Transverse colon (tissue), 4 donors: ENCODE results near the gene DCST1. TPM values are rescaled to one million over a fixed set of nuclear protein-coding genes. Genes with fewer than 3 reads are reported as not detected.

Experiments
- DNase-seq: peaks from one replicate; pipeline ENCODE4 v3.0.0-alpha.2; 2019
- H3K27ac ChIP-seq, 4 donors: fragments of 200-600 bp; sonication (generic); 2 replicates each; pipeline ENCODE4 v1.5.1; 2016 to 2018; ENCODE audit warnings: inconsistent platforms in 4 of 4
- H3K27me3 ChIP-seq: fragments of 200-600 bp; sonication (generic); 2 replicates; pipeline ENCODE4 v1.5.1; 2017; ENCODE audit warnings: inconsistent platforms
- H3K36me3 ChIP-seq, 4 donors: fragments of 200-600 bp; sonication (generic); 2 replicates each; pipeline ENCODE4 v1.5.1; 2017 to 2019; ENCODE audit warnings: inconsistent platforms in 4 of 4
- H3K4me1 ChIP-seq, 4 donors: fragments of 200-600 bp; sonication (generic); 2 replicates each; pipeline ENCODE4 v1.5.1; 2017 to 2020; ENCODE audit warnings: inconsistent platforms in 4 of 4
- H3K4me3 ChIP-seq, 4 donors: fragments of 200-600 bp; sonication (generic); 1 replicate in 1 of 4; 2 replicates in 3 of 4; pipeline versions ENCODE4 v1.5.1 to v1.6.1; 2017 to 2019; ENCODE audit warnings: inconsistent platforms in 4 of 4
- H3K9me3 ChIP-seq, 2 donors: fragments of 200-600 bp; sonication (generic); 2 replicates each; pipeline ENCODE4 v1.5.1; 2017 to 2019; ENCODE audit warnings: inconsistent platforms in 2 of 2
- EP300 ChIP-seq: sonication (generic); formaldehyde crosslinking; IDR thresholded peaks from one replicate; pipeline ENCODE4 v1.6.1; 2017; ENCODE audit warnings: antibody characterized with exemption, low read depth
- POLR2A ChIP-seq: fragments of 450-650 bp; IDR thresholded peaks from one replicate; pipeline ENCODE4 v1.6.1; 2016; ENCODE audit warnings: antibody characterized with exemption, mild to moderate bottlenecking, moderate library complexity
- POLR2AphosphoS5 ChIP-seq, 3 donors: sonication (generic); formaldehyde crosslinking; IDR thresholded peaks; one replicate each; pipeline ENCODE4 v1.6.1; 2016; ENCODE audit warnings: antibody characterized with exemption in 3 of 3
- WGBS, 2 donors: methylation state at CpG; one replicate each; pipeline ENCODE4 v1.1.5; 2018; ENCODE audit warnings: low coverage in 1 of 2; 5-methylcytosine and 5-hydroxymethylcytosine counted together
- in situ Hi-C, 4 donors: fragments of 200-750 bp; cut with MboI; loops; one replicate each; pipeline versions ENCODE4 v1.15.0 to v1.15.1; 2017; ENCODE audit warnings: low sequenced_read_pairs in 3 of 4, low pct_ligation_motif_present in 1 of 4, low pct_unique_long_range_greater_than_20kb in 1 of 4
- intact Hi-C: fragments of 100-400 bp; cut with DNase I; formaldehyde crosslinking; loops from one replicate; pipeline ENCODE4 v1.15.1; 2023; ENCODE audit warnings: low total_unique reads
- total RNA-seq, 4 donors: library from RNA; depleted of rRNA; stranded (reverse); fragments of >200 nt; gene quantifications; one replicate each; pipeline ENCODE4 v1.1.0, GENCODE V29; 2016
- TF ChIP-seq, protein P1 (sequence below), 5 experiments: fragments of 200-600 bp in 3 of 5; fragments of 450-650 bp in 2 of 5; sonication (generic) in 3 of 5; IDR thresholded peaks; 1 replicate in 2 of 5; 2 replicates in 3 of 5; pipeline ENCODE4 v1.5.1; 2016 to 2017; ENCODE audit warnings: antibody characterized with exemption in 5 of 5, inconsistent platforms in 3 of 5, mild to moderate bottlenecking in 2 of 5, moderate library complexity in 1 of 5

Gene DCST1
- total RNA-seq, 4 donors from 2014 or later = 0.32 to 0.41 TPM; not detected in 2

DNA sequence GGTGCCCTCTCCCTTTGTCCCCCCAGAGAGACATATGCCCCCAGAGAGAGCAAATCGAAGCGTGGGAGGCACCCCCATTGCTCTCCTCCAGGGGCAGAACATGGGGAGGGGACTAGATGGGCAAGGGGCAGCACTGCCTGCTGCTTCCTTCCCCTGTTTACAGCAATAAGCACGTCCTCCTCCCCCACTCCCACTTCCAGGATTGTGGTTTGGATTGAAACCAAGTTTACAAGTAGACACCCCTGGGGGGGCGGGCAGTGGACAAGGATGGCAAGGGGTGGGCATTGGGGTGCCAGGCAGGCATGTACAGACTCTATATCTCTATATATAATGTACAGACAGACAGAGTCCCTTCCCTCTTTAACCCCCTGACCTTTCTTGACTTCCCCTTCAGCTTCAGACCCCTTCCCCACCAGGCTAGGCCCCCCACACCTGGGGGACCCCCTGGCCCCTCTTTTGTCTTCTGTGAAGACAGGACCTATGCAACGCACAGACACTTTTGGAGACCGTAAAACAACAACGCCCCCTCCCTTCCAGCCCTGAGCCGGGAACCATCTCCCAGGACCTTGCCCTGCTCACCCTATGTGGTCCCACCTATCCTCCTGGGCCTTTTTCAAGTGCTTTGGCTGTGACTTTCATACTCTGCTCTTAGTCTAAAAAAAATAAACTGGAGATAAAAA is 53.4 kb downstream of the DCST1 start:
- 75 to 89% methylated on average over 4 to 8 of the region's 8 CpGs for WGBS, 2 donors
- Histone ChIP-seq H3K27ac (no peak overlapping the region), H3K9me3 (no peaks in the 10 kb centered on the region), H3K4me1 (peaks cover 31 to 47% (median 42%) of the 10 kb centered on the region in 4 donors), H3K36me3 (no peaks in the 10 kb centered on the region), H3K4me3 (no peak overlapping the region), H3K27me3 (peaks cover 22% of the 10 kb centered on the region)
- TF ChIP-seq POLR2AphosphoS5 (IDR thresholded peaks at IDR 0.05) (no peak), EP300 (no peak), POLR2A (no peak)
- TF ChIP-seq, protein P1, sequence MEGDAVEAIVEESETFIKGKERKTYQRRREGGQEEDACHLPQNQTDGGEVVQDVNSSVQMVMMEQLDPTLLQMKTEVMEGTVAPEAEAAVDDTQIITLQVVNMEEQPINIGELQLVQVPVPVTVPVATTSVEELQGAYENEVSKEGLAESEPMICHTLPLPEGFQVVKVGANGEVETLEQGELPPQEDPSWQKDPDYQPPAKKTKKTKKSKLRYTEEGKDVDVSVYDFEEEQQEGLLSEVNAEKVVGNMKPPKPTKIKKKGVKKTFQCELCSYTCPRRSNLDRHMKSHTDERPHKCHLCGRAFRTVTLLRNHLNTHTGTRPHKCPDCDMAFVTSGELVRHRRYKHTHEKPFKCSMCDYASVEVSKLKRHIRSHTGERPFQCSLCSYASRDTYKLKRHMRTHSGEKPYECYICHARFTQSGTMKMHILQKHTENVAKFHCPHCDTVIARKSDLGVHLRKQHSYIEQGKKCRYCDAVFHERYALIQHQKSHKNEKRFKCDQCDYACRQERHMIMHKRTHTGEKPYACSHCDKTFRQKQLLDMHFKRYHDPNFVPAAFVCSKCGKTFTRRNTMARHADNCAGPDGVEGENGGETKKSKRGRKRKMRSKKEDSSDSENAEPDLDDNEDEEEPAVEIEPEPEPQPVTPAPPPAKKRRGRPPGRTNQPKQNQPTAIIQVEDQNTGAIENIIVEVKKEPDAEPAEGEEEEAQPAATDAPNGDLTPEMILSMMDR (IDR thresholded peaks at IDR 0.05) = no peak
- in situ Hi-C loops = no loop called here
- no peak for DNase-seq
- intact Hi-C loops = loop anchor here (10.0 kb wide), 1 partner anchor 602 kb away; no protein-coding TSS in a partner anchor

DNA sequence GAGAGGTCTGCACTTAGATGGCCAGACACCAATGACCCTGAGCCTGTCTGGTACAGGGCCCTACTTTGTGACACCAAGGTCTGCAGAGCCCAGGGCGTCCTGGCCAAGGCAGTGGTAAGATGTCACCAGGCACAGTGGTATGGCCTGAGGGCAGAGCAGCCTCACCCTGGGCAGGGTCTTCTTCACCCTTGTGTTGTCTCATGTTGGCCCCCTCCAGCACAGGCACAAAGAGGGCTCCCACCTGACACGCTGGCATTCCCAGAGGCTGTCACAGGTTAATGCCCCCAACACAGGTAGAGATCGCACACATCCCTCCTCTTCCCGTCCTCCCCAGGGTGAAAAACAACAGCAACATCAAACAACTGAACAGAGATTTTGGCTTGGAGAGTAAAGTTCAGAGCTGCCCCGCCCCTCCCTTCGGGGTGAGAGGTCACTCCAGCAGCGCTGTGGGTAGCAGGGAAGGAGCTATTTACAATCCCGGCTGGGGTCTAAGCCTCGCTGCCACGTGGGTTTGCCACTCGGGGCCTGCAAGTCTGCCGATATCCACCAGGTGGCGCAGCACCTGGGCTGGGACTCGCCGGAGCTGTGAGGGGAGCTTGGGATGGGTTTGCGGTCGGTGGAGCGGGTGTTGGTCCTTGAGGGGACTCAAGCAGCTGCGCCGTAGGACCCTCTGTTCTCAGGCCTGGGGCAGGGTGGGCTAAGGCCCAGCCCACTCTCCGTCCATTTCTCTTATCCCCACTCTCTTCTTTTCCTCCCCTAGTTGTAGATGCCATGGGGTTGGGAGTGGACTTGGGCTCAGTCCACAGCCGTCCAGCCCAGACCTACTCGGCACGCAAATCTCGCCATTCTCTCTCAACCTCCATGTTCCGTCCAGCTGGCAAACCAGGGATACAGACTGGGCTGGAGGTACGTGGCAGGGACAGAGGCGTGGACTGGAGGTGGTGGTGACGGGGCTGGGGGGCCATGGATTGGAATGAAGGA is 57.7 kb downstream of the DCST1 start:
- peak; percentile 84 for DNase-seq
- no peak for TF ChIP-seq POLR2A
- no peak for TF ChIP-seq POLR2AphosphoS5 (IDR thresholded peaks at IDR 0.05)
- no peak for TF ChIP-seq EP300
- TF ChIP-seq, protein P1 (IDR thresholded peaks at IDR 0.05) = peak; percentile 97 to 99 (median 99)
- H3K36me3 ChIP-seq = no peaks in the 10 kb centered on the region
- no peaks in the 10 kb centered on the region for H3K27me3 ChIP-seq
- no peak overlapping the region for H3K4me3 ChIP-seq
- intact Hi-C loops (loop anchor here (5.0 kb wide), 1 partner anchor 36 kb away; the partner anchor contains the start of gene EFNA1), in situ Hi-C loops (loop anchor here (5.0 to 10.0 kb wide), 2 partner anchors 73 to 76 kb away; no protein-coding TSS in a partner anchor)
- H3K27ac ChIP-seq = no peak overlapping the region
- H3K4me1 ChIP-seq = peaks cover 12 to 28% (median 20%) of the 10 kb centered on the region in 4 donors
- H3K9me3 ChIP-seq = no peaks in the 10 kb centered on the region
- WGBS, 2 donors = 19 to 20% methylated on average over 1 to 27 of the region's 29 CpGs

DNA sequence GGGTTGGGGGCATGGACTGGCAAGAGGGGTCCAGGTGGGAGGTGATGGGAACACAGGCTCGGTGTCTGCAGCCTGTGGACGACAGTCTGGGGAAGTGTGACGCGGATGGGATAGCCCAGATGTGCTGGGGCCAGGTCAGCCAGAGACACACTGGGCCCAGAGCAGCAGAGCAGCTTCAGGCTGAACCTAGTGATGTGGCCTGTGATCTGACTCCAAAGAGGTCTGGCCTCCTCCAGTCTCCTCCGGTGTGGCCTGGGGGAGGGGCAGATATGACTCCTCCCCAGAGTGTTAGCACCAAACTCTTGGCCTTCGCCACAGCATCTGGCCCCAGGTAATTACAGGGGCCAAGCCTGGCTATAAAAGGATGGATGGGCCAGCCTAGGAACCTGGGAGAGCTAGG is 58.5 kb downstream of the DCST1 start:
- intact Hi-C loops (loop anchor here (5.0 kb wide), 1 partner anchor 35 kb away; the partner anchor contains the start of gene EFNA1), in situ Hi-C loops (loop anchor here (5.0 to 10.0 kb wide), 2 partner anchors 73 to 75 kb away; no protein-coding TSS in a partner anchor)

More for the DNA sequence above, 58.5 kb downstream of the DCST1 start:
- TF ChIP-seq, protein P1 (IDR thresholded peaks at IDR 0.05) = no peak
- TF ChIP-seq POLR2AphosphoS5 (IDR thresholded peaks at IDR 0.05) (no peak), POLR2A (no peak)
- Histone ChIP-seq H3K27me3 (no peaks in the 10 kb centered on the region), H3K4me3 (no peak overlapping the region), H3K9me3 (no peaks in the 10 kb centered on the region), H3K27ac (no peak overlapping the region), H3K4me1 (peaks cover 12 to 26% (median 19%) of the 10 kb centered on the region in 4 donors), H3K36me3 (no peaks in the 10 kb centered on the region)
- no peak for DNase-seq
- 69% methylated on average over 6 of the region's 6 CpGs; no CpG with 5 or more reads in 1 of the 2 donors for WGBS, 2 donors
